Measurements from ENCODE around the gene RHOU.

The RHOU gene

DNA sequence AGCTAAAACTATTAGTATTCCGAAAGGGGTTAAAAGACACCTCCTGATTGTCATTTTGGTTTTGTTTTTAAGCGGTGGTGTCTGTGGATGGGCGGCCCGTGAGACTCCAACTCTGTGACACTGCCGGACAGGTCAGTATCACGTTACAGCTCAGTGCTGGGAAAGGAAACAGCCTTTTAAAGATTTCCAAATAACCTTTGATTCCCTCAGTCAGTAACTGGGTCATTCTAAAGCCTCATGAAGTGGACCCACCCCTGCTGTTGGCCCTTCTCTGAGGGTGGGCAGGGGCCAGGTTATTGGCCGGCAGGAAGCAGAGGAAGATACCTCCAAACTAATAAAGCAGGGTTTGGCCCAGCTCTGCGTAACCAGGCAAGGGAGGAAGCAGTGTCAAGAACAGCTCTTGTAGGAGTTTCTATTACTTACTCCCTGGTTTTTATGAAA, 2.3 kb downstream of the RHOU start:
- no peak for DNase-seq (ENCODE audit: low spot score)

DNA sequence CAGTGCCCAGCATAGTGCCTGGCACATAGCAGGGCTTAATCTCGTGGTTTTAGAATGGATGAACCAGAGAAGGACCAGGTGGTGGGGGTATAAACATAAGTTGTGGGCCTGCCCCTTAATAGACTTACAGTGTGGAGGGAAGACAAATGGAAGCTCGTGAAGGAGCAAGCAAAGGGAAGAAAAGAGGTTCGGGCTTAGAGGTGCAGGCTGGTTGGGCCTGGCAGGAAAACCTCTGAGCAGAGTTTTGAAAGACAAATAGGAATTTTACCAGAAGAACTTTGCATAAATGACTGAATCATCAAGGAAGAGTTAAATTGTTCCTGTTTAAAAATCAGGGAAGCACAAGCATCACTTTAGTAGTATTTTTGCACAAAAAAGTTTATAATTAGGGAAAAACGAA, 4.5 kb downstream of the RHOU start:
- no peak for DNase-seq (ENCODE audit: low spot score)

DNA sequence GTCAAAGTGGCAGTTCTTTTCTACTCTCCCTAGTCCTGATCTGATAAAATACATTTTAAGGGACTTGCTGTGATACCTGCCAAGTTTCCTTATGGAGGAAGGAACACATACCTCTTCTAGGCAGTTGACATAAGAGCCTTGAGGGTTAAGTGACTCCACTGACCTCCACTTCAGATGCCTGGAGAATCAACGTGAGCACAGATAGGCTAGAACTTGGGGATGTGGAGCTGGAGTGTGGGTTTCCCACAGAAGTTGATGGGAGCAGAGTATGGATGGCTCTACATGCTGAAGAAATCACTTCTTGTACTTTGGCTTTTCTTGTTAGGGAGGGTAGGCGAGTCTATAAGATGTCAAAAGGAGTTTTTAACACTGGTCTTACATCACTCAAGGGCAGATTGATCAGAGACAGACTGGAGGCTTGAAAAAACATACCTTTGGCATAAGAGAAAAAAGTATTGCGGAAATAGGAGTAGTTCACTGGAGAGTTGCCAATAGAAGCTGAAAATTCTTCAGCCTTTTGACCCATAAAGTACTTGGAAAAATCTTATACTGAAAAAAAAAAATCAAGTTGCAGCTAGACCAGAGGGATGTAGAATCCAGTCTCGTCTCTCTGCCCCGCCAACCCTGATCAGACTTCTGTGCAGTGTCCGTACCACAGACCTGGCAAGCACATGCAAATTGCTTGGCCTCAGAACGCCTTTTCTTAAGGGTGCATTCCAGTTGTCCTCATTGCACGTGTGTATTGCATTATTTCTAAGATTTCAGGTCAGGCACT, 5.5 kb downstream of the RHOU start:
- no peak for DNase-seq (ENCODE audit: low spot score)

DNA sequence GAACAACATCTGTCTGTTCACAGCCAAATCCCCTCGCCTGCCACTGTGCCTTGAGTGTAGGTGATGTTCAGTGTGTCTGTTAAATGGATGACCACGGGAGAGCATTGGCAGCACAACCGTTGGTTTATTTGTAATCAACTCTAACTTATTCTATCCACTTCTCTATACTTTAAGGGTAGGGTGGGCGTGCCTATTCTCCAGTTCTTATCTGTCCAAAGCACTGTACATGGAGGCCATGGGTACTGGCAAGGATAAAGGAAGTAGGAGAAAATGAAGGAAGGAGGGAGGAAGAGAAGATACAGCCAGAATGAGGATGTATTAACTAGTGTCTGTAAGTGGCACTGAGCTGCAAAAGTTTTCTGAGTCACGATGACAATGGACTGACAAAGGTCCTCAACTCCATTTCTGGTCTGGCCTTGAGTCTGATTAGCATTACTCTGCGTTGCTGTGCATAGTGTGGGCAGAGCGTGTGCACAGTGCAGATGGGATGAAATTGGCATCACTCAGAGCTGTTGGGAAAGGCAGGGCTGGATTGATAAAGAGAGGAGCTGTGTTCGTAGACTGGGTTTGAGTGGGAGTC, 7.1 kb downstream of the RHOU start:
- no peak for DNase-seq (ENCODE audit: low spot score)

DNA sequence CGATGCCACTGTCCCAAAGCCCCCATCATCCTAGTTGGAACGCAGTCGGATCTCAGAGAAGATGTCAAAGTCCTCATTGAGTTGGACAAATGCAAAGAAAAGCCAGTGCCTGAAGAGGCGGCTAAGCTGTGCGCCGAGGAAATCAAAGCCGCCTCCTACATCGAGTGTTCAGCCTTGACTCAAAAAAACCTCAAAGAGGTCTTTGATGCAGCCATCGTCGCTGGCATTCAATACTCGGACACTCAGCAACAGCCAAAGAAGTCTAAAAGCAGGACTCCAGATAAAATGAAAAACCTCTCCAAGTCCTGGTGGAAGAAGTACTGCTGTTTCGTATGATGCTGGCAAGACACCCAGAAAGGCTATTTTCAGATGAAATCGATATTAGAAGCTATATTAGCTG, 8.1 kb downstream of the RHOU start:
- no peak for DNase-seq (ENCODE audit: low spot score)

DNA sequence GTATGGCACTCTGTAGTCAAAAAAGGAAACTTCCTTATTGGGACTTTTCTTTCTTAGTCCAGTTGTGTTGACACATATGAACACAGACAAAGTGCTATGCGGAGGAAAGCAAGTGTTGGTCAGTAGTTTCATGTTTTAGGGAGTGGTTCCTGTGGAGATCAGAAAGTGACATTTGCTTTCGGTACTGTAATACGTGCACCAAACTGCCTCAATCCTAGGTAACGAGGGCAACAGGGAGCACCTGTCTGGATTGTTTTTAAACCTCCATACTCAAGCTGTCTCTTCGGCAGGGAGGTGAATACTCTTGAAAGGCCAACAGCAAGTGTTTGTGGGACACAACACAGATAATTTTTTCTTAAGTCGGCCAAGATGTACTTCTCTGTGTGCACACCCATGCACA, 9.1 kb downstream of the RHOU start:
- DNase-seq (ENCODE audit: low spot score), result no peak

DNA sequence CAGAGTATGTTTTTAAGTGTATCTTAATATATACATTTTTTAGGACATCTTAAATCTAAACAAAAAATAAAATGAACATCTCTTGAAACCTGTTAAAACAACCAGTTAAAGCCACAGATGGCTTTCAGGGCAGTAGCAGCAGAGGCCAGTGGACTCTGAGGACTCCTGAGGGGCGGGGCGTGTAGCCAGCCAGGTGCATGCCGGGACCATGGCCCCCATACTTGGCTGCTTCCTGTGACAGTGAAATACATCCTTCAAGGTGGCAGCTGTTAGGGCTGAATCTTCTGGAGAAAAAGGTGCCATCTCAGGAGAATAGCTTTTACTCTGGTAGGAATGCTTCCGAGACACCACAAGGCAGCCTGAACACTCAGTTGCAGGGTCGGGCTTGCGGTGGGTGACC, 9.6 kb downstream of the RHOU start:
- no peak for DNase-seq (ENCODE audit: low spot score)

DNA sequence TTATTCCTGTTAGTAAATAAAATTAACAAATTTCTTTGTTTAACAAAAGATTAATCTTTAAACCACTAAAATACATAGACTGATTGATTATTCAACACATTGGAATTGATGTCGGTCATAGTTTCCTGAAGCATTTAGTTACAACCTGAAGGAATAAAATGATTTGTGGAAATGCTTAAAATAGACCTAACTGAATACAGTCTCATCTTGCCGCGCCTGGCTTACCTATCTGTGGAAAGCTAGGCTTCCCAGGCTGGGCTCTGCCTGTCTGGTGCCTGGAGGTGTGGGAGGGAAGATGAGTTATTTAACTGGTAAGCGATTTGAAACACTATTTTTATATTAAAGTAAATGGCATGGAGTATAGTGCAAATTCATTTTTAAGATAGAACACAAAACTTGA, 10.2 kb downstream of the RHOU start:
- DNase-seq (ENCODE audit: low spot score), result no peak

DNA sequence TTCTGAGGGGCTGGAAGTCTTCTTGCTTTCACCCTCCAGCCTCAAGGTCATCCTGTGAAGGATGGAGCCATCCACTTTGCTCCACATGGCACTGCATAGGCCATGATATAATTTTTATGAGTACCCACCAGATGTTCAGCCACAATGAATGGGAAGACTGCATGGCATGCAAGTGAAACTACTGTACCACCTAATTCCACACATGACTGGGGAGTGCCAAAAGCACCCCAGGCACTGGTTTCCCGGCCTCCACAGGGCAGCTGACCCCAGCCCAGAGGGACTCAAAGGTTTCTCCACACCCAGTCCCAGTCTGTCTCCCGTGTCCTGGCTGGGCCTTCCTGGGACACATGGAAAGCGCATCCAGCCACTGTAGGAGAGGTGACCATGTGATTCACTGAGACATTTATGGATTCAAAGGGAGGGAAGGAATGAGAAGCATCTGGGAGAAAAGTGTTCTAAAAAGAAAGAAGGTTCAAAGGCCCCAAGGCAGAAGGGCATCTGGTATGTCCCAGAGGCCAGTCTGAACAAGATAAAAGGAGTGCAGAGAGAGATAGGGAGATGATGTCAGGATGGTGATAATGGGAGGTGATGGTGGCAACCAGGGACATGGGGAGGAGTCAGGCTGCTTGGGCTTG, 12.1 kb downstream of the RHOU start:
- no peak for DNase-seq (ENCODE audit: low spot score)

DNA sequence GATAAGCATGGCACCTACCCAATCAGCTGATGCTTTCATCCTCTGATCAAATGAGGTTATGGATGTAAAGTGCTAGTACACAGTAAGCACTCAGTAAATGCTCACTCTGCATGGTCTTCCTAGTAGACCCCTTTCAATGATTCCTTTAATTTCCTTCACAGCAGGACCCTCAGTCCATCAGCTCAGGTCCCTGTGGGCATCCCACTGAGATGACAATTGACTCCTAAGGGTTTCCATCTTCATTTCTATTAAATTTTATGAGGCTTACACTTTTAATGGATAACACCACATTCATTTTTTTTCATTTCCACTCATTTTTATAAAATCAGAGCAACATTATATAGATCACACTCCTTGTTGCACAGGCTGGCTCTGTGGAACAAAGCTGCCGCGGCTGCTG, 12.8 kb downstream of the RHOU start:
- no peak for DNase-seq (ENCODE audit: low spot score)

DNA sequence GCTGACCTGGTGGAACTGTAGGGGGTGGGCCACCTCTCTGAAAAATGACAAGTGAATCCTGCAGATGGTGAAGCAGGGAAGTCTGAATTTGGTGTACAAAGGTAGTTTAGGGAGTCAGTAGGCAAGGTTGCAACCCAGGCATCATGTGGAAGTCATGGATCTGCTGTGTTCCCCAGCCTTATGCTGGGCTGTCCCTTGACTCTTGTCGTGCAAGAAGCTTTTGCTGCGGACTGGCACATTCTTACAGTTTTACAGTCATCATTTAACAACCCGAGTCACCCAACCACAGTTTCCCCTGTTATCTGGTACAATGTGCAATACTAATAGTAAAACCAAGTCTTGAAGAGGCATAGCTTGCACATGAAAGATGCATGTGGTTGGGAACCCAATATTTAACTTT, 13.2 kb downstream of the RHOU start:
- DNase-seq (ENCODE audit: low spot score), result no peak

DNA sequence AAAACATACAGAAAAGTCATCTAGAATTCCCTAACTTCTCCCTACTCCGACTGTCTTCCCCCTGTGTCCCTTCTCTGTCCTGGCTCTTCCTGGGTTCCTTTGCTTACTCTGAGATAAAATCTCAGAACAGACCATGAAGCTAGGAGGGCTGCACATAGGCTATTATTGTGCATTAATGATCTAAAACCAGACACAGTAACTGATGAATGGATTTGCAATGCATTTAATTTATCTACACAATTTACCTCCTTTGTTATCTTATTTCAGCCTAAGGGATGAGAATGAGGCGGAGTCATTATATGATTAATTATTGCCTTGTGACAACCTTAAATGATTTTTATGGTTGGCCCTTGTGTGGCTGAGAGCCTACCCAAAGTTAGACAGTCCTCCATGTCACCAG, 14.5 kb downstream of the RHOU start:
- DNase-seq (ENCODE audit: low spot score), result no peak

DNA sequence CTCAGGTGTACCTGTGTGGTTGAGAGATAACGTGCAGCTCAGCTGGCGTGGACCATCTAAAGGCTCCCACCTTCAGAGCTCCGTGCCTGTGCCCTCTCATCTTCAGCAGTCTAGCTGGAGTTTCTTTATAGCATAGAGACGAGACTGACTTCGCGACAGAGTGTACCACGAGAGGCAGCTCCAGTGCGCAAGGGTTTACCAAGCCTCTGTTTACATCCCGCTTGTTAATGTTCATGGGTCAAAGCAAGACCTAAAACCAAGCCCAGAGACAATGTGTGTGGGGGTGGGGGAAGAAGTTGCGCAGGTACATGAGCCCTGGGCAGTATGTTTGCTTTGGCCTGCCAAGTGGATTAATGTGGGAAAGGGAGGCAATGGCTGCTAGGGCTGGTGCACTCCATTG, 15.6 kb downstream of the RHOU start:
- DNase-seq (ENCODE audit: low spot score), result no peak

DNA sequence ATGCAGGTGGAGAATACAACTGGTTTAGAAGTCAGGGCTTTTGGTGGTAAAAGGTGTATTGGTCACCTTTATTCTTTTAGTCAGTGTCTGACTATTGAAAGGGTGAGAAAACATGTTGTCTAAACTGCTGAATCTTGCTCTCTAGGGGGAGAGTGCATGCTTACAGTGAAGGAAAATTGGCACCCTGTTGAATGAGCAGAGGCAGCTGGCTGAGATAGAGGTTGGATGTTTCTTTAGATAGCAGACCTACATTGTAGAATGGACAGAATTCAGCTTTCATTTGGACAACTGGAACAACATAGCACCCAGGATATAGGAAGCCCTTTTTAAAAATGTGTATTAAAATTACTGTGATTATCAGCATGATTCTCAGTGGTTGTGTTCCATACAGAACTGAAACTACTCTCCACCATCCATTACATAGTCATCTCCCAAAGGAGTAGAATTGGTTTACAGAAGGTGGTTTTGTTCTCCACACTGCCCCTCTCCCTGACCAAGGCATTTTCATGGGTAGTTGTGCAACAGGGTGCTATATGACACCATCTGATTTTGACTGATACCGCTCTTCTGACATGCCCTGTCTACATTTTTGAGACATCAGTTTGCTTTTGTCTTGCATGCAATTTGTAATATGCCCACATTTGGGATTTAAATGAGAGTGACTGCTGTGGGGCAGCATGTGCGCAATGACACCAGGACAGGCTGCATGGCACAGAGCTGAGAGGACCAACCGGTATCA, 16.2 kb downstream of the RHOU start:
- no peak for DNase-seq (ENCODE audit: low spot score)

DNA sequence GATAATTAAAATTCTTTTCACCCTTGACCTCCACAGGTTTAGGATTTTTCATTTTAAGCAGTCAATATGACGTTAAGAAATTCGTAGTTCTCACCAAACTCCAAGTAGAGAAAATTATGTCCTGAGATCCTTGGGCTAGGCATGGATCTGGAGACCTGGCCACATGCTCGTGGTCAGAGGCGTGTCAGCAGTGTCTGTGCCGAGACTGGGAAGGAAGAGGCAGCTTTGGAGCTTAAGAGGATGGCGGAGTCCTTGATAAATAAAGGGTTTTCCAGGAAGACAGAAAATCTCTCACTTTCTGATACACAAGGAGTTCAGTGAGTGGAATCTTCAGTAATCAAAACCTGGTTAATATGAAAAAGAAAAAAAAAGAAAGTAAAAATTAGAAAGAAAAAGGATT, 17.0 kb downstream of the RHOU start:
- no peak for DNase-seq (ENCODE audit: low spot score)

DNA sequence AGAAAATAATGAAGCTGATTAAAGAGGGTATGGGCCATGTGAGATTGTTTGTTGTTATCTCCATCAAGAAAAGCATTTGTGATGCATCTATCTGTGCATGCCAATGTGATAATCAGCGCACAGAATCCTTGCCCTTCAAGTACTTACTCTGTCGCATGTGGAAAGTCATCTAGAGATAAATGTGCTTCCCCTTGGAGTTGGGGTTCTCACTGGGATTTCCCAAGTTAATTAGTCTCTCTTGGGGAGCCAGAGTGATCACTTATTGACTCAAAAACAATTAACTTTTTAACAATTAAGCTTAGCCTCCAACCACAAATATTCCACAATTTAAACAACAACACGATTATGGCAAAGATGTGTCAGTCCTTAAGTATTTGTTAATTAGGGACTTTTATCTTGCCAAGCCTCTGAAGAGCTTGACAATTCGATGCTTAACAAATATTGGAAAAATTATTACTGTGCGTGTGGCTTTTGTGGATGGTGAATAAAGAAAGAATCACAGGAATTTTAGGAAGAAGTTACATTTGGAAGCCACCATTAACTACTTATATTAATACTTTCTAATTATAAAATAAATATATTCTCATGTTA, 17.5 kb downstream of the RHOU start:
- no peak for DNase-seq (ENCODE audit: low spot score)

DNA sequence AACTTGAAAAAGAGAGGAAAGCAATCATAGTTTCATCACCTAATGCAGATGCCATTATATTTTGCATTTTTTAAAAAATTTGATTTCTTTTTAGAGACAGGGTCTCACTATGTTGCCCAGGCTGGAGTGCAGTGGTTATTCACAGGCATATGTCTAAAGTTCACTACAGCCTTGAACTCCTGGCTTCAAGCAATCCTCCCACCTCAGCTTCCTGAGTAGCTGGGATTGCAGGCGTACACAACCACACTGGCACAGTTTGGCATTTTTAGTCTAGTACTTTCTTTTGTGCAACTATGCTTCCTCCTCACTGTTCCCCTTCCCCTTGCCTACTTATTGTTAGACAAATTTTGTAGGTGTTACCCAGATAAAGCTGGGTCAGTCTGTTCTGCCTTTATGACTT, 18.0 kb downstream of the RHOU start:
- DNase-seq (ENCODE audit: low spot score), result no peak

DNA sequence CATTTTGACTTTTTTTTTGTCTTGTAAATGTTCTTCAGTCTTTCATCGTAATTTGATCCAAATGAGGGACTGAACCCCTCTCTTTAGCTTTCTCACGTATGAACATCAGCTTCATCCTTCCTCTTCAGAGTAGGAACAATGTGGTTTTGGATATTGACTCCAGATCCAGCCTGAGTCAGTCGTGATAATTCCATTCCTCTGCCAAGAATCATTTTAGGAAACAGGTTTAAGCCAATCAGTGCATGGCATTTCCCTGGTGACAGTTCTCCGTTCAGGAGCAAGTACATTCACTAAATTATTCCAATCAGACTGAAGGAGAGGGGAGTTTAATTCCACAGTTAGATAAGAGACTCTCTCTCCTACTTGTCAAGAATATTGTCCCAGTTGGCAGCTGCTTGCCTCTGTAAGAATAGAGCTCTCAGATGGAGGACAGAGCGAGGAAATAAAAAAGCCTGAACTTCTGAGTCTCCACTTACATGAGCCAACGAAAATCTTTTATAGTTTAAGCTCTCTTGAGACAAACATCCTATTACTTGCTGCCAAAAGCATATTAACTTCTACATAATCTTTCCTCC, 18.6 kb downstream of the RHOU start:
- DNase-seq (ENCODE audit: low spot score), result no peak

DNA sequence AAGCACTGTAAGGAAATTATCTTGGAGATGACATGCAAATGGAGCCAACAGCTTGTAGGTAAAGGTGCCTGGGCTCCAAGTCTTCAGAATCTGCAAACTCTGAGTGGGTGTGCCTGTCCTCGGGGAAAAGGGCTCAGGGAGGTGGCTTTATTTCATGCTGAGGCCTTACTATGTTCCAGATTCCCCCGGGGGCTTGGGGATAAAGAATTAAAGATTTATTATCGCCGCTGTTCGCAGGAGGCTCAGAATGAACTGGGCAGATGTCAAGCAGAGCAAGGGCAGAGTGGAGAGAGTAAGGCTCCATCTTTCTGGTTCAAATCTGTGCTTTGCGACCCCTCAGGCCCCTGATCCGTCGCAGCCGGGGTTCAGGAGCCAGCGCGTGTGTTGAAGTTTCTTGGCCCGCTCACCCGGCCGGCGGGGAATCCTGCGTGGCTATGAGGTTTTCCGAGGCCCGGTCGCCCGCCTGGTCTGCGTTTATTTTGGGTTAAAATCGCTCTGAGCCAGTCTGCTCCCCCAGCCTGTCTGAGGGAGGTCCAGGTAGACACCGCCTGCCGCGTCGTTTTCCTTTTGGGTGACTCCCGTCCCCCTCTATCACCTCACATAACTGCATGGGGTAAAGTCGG, 19.5 kb downstream of the RHOU start:
- DNase-seq (ENCODE audit: low spot score), result no peak

DNA sequence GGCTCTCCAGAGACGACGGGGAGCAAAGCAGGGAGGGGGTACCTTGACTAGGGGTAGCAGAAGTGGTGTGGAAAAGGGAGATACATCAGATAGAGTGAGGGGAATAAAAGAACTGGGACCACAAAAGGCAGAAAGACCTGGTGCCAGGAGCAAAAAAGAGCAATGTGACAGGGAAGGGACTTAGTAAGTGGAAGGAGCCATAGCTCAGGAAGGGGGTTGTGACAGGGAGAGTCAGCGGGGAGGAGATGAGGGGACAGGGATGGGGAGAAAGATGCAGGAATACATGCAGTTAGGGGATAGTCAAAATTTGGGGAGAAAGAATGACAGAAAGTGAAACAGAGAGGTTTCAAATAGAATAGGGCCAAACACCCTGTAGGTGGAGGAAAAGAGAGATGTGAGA, 20.5 kb downstream of the RHOU start:
- DNase-seq (ENCODE audit: low spot score), result no peak

DNA sequence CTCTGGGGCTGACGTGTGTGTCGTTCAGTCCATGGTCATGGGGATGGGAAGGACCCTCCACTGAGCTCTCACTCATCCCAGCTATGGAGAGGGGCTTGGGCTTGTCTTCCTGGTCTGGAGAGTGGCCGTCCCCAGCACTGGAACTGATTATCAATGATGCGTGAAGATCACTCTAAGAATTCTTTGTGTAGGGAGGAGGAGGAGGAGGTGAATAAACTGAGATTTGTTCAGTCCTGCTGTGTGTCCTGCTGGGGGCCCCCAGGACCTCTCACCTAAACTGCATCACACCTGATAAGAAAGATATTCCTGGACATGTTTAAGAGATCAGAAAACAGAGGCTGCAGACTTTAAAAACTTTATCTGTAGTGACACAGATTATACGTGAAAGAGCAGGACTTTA, 21.2 kb downstream of the RHOU start:
- DNase-seq (ENCODE audit: low spot score), result no peak

DNA sequence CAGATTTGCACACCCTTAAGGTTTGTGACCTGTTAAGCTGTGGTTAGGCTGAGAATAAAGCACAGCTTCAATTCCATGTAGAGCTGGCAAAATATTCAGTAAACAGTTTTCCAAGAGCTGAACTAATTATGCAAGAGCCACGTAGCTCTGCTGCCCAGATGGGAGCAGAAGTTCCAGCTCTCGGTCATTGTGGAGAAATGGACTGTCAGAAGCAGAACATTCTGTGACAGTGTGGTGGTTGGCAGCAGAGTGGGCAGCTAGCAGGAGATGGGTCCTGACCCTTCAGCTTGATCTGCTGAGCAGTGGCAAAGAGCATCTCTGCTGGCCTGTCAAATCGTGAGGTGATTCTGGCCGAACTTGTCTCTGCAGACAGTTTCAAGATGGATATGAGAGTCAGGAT, 23.2 kb downstream of the RHOU start:
- DNase-seq (ENCODE audit: low spot score), result no peak

All from LoVo (cell line).